A549 (cell line): ENCODE data around the gene FOLR3. TPM values are rescaled to one million over a fixed set of nuclear protein-coding genes. Genes with fewer than 3 reads are reported as not detected.

ENCODE experiments used
- ATAC-seq, 2 experiments: fragments of 200-7000 bp in 1 of 2; fragments of >200 bp in 1 of 2; cut with Nextera tagmentation in 1 of 2; cut with Tn5 transposase in 1 of 2; 3 replicates each; pipeline versions ENCODE4 v1.8.0 to v1.9.1; 2018 to 2020; ENCODE audit warnings: mild to moderate bottlenecking in 1 of 2, moderate library complexity in 1 of 2
- CTCF ChIA-PET: fragments of 300-600 bp; sonication (Branson Sonifier 250); formaldehyde crosslinking; extraction: SDS; loops from one replicate; lab custom pipeline; 2021; ENCODE audit warnings: antibody characterized with exemption, inconsistent platforms; lab: Yijun Ruan, JAX
- POLR2A ChIA-PET: fragments of 350-600 bp; formaldehyde crosslinking; extraction: SDS; loops from one replicate; lab custom pipeline; 2021; ENCODE audit warnings: antibody characterized with exemption, inconsistent platforms; lab: Yijun Ruan, JAX
- DNase-seq, 2 experiments: peaks; one replicate each; pipeline versions ENCODE4 v3.0.0 to v3.0.0-alpha.2; 2011 to 2016; ENCODE audit warnings: low read depth in 1 of 2, low spot score in 1 of 2
- FAIRE-seq: peaks from 2 replicates; lab custom pipeline; 2011; peaks lifted over from hg19 to GRCh38; lab: Jason Lieb, UNC
- H3K27ac ChIP-seq, 2 experiments: fragments of >200 bp; sonication (Bioruptor Twin); formaldehyde crosslinking; 3 replicates each; pipeline ENCODE4 v1.5.1; 2016 to 2017
- H3K4me1 ChIP-seq: fragments of >200 bp; sonication (Bioruptor Twin); formaldehyde crosslinking; 3 replicates; pipeline ENCODE4 v1.6.1; 2016
- H3K4me2 ChIP-seq: fragments of >200 bp; sonication (Bioruptor Twin); formaldehyde crosslinking; 3 replicates; pipeline ENCODE4 v1.6.1; 2016
- H3K4me3 ChIP-seq: fragments of >200 bp; sonication (Bioruptor Twin); formaldehyde crosslinking; 3 replicates; pipeline ENCODE4 v1.5.1; 2016
- H3K9me3 ChIP-seq: fragments of >200 bp; sonication (Bioruptor Twin); formaldehyde crosslinking; 3 replicates; pipeline ENCODE4 v1.6.1; 2016
- BCL3 ChIP-seq: fragments of >200 bp; sonication (Bioruptor Twin); formaldehyde crosslinking; IDR thresholded peaks from 3 replicates; pipeline ENCODE4 v1.6.1; 2016
- CBX2 ChIP-seq: fragments of 200-600 bp; sonication (generic); IDR thresholded peaks from 2 replicates; pipeline ENCODE4 v1.6.1; 2016; ENCODE audit warnings: low read depth, mild to moderate bottlenecking, borderline replicate concordance
- CEBPB ChIP-seq, 2 experiments: fragments of >200 bp in 1 of 2; sonication (Bioruptor Twin) in 1 of 2; formaldehyde crosslinking in 1 of 2; IDR thresholded peaks; 2 replicates each; pipeline ENCODE4 v1.6.1; 2012 to 2016
- E2F6 ChIP-seq: IDR thresholded peaks from 2 replicates; pipeline ENCODE4 v1.6.1; 2012; ENCODE audit warnings: low read depth, borderline replicate concordance
- EHMT2 ChIP-seq: fragments of 200-600 bp; sonication (generic); IDR thresholded peaks from 2 replicates; pipeline ENCODE4 v1.6.1; 2016; ENCODE audit warnings: antibody characterized with exemption, low read depth, mild to moderate bottlenecking, moderate library complexity
- EP300 ChIP-seq, 2 experiments: fragments of >200 bp; sonication (Bioruptor Twin); formaldehyde crosslinking; IDR thresholded peaks; 2 replicates in 1 of 2; 3 replicates in 1 of 2; pipeline ENCODE4 v1.6.1; 2016 to 2017
- ESRRA ChIP-seq: fragments of 150-350 bp; IDR thresholded peaks from 2 replicates; pipeline ENCODE4 v1.6.1; 2014; ENCODE audit warnings: mild to moderate bottlenecking, low read length, borderline replicate concordance
- FOSB ChIP-seq: fragments of 250-450 bp; sonication (Bioruptor Pico); IDR thresholded peaks from 2 replicates; pipeline ENCODE4 v1.5.0; 2020; ENCODE audit warnings: mild to moderate bottlenecking, moderate library complexity
- HOXA7 ChIP-seq: fragments of 250-450 bp; sonication (Bioruptor Pico); IDR thresholded peaks from 2 replicates; pipeline ENCODE4 v1.5.0; 2020; ENCODE audit warnings: mild to moderate bottlenecking, moderate library complexity
- JUNB ChIP-seq: fragments of >200 bp; sonication (Bioruptor Twin); formaldehyde crosslinking; IDR thresholded peaks from 2 replicates; pipeline ENCODE4 v1.6.1; 2016
- KDM5A ChIP-seq: fragments of 200-600 bp; sonication (generic); IDR thresholded peaks from 2 replicates; pipeline ENCODE4 v1.6.1; 2016; ENCODE audit warnings: antibody characterized with exemption, mild to moderate bottlenecking
- MAZ ChIP-seq: fragments of 150-350 bp; IDR thresholded peaks from 2 replicates; pipeline ENCODE4 v1.6.1; 2014; ENCODE audit warnings: antibody characterized with exemption, low read depth, low read length, borderline replicate concordance
- NPAS2 ChIP-seq: fragments of 250-450 bp; sonication (Bioruptor Pico); IDR thresholded peaks from 2 replicates; pipeline ENCODE4 v1.8.0; 2022; ENCODE audit warnings: mild to moderate bottlenecking, moderate library complexity, borderline replicate concordance
- PBX3 ChIP-seq: IDR thresholded peaks from 2 replicates; pipeline ENCODE4 v1.6.1; 2012
- PHF8 ChIP-seq: fragments of 200-600 bp; sonication (generic); IDR thresholded peaks from 2 replicates; pipeline ENCODE4 v1.6.1; 2016; ENCODE audit warnings: low read depth, mild to moderate bottlenecking, antibody characterized with exemption, moderate library complexity, borderline replicate concordance
- POLR2AphosphoS2 ChIP-seq: conservative IDR thresholded peaks from 2 replicates; pipeline ENCODE4 v1.6.1; 2012; ENCODE audit warnings: low read length, improper control_type of control experiment, inconsistent platforms
- RAD21 ChIP-seq, 2 experiments: fragments of >200 bp in 1 of 2; sonication (Bioruptor Twin) in 1 of 2; formaldehyde crosslinking in 1 of 2; IDR thresholded peaks in 1 of 2; conservative IDR thresholded peaks in 1 of 2; 2 replicates in 1 of 2; 3 replicates in 1 of 2; pipeline ENCODE4 v1.6.1; 2012 to 2018; ENCODE audit warnings: inconsistent platforms in 1 of 2
- REST ChIP-seq: fragments of 200-600 bp; sonication (generic); IDR thresholded peaks from 2 replicates; pipeline ENCODE4 v1.6.1; 2016; ENCODE audit warnings: antibody characterized with exemption, mild to moderate bottlenecking, moderate library complexity
- RFX5 ChIP-seq: fragments of 450-650 bp; IDR thresholded peaks from 2 replicates; pipeline ENCODE4 v1.7.1; 2014; ENCODE audit warnings: antibody characterized with exemption, mild to moderate bottlenecking, moderate library complexity
- USF2 ChIP-seq: fragments of 450-650 bp; IDR thresholded peaks from 2 replicates; pipeline ENCODE4 v1.6.1; 2014; ENCODE audit warnings: antibody characterized with exemption
- WGBS: methylation state at CpG from one replicate; pipeline ENCODE4 v1.1.6; 2017; ENCODE audit errors: missing lambda C conversion rate; 5-methylcytosine and 5-hydroxymethylcytosine counted together
- polyA plus RNA-seq, 4 experiments: library from polyadenylated mRNA; depleted of rRNA in 3 of 4; stranded (reverse); fragments of >200 nt; fragmentation: RNase III in 1 of 4; extraction: RNeasy Plus Mini Kit Qiagen cat#74134 plus additional on column Dnase treatment in 1 of 4; gene quantifications; 2 replicates in 3 of 4; 3 replicates in 1 of 4; pipeline ENCODE4 v1.2.3, GENCODE V29; 2011 to 2017
- TF ChIP-seq, protein P1 (sequence below): fragments of 250-450 bp; sonication (Bioruptor Pico); IDR thresholded peaks from 2 replicates; pipeline ENCODE4 v1.5.0; 2021; ENCODE audit warnings: mild to moderate bottlenecking, moderate library complexity, borderline replicate concordance
- TF ChIP-seq, protein P2 (sequence below): IDR thresholded peaks from 2 replicates; pipeline ENCODE4 v1.6.1; 2012

FOLR3 gene
- polyA plus RNA-seq, 2 of the 4 experiments (the other 2 are of a cell fraction), result not detected

DNA sequence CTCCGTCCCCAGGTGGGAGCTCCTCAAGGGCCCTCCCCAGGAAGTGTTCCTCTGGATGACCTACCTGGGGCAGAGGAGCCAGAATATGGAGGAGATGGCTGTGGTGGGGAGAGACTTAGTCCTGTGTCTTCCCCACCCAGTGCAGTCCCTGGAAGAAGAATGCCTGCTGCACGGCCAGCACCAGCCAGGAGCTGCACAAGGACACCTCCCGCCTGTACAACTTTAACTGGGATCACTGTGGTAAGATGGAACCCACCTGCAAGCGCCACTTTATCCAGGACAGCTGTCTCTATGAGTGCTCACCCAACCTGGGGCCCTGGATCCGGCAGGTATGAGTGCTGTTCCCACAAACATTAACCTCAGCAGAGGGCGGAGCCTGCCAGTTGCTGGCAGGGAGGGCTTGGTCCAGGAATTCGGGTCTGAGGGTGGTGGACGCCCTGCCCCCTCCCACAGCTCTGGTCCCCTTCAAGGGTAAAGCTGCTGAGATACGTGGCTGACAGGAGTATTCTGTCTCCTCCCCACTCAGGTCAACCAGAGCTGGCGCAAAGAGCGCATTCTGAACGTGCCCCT is 3.4 kb downstream of the FOLR3 start (continued):
- TF ChIP-seq EP300 (IDR thresholded peaks at IDR 0.05) (no peak), REST (no peak), HOXA7 (no peak)

DNA sequence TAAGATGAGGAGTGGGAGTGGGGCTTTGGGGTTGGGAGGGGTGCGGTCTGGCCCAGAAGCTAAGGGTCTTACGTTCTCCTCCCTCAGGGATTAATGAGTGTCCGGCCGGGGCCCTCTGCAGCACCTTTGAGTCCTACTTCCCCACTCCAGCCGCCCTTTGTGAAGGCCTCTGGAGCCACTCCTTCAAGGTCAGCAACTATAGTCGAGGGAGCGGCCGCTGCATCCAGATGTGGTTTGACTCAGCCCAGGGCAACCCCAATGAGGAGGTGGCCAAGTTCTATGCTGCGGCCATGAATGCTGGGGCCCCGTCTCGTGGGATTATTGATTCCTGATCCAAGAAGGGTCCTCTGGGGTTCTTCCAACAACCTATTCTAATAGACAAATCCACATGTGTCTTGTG is 4.0 kb downstream of the FOLR3 start:
- Histone ChIP-seq H3K4me3 (no peak overlapping the region), H3K4me2 (no peak overlapping the region), H3K4me1 (peaks cover 9% of the 10 kb centered on the region; the same call in 2 of the 3 replicates), H3K27ac (peak overlapping the region in 1 of 2 experiments; percentile 30; a peak in 1 of 6 replicates)
- ATAC-seq (no peak), FAIRE-seq (no peak), DNase-seq (no peak)
- 88% methylated on average over 11 of the region's 11 CpGs for WGBS
- CTCF ChIA-PET, result interaction anchor here (1.9 kb wide), 1 partner anchor 10 kb away, joined by 5 read pairs; no protein-coding TSS in a partner anchor
- TF ChIP-seq EHMT2, result no peak
- no peak for TF ChIP-seq E2F6
- TF ChIP-seq USF2, result no peak
- TF ChIP-seq, protein P1, sequence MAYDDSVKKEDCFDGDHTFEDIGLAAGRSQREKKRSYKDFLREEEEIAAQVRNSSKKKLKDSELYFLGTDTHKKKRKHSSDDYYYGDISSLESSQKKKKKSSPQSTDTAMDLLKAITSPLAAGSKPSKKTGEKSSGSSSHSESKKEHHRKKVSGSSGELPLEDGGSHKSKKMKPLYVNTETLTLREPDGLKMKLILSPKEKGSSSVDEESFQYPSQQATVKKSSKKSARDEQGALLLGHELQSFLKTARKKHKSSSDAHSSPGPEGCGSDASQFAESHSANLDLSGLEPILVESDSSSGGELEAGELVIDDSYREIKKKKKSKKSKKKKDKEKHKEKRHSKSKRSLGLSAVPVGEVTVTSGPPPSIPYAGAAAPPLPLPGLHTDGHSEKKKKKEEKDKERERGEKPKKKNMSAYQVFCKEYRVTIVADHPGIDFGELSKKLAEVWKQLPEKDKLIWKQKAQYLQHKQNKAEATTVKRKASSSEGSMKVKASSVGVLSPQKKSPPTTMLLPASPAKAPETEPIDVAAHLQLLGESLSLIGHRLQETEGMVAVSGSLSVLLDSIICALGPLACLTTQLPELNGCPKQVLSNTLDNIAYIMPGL (CRISPR knock-in tag), result no peak
- TF ChIP-seq RFX5, result no peak
- TF ChIP-seq FOSB, result no peak
- no peak for TF ChIP-seq ESRRA
- no peak for TF ChIP-seq BCL3
- TF ChIP-seq KDM5A, result no peak
- TF ChIP-seq CBX2, result no peak
- no peak for TF ChIP-seq RAD21 (conservative IDR thresholded peaks at IDR 0.05 in 1 of 2, IDR thresholded peaks at IDR 0.05 in 1 of 2)
- TF ChIP-seq PBX3, result no peak
- TF ChIP-seq MAZ, result no peak
- no peak for TF ChIP-seq CEBPB (IDR thresholded peaks at IDR 0.05)
- TF ChIP-seq NPAS2 (CRISPR knock-in tag), result no peak
- TF ChIP-seq POLR2AphosphoS2, result no peak
- no peak for TF ChIP-seq EP300 (IDR thresholded peaks at IDR 0.05)
- no peak for TF ChIP-seq JUNB
- TF ChIP-seq, protein P2, sequence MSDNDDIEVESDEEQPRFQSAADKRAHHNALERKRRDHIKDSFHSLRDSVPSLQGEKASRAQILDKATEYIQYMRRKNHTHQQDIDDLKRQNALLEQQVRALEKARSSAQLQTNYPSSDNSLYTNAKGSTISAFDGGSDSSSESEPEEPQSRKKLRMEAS, result no peak
- TF ChIP-seq PHF8, result no peak
- TF ChIP-seq, all 56 proteins: peak for 0
- POLR2A ChIA-PET, result no interaction called here
- no peaks in the 10 kb centered on the region for H3K9me3 ChIP-seq
